Fibroblast of the aortic adventitia (primary cell): Measurements from ENCODE around the gene CPSF2. TPM values are rescaled to one million over a fixed set of nuclear protein-coding genes. Genes with fewer than 3 reads are reported as not detected.
A peak's percentile ranks its signal among the peaks of the same experiment; 100 is the strongest.

Experiments
- DNase-seq: peaks from one replicate; pipeline ENCODE4 v3.0.0-alpha.2; 2010; ENCODE audit warnings: low read depth
- H3K4me3 ChIP-seq: 2 replicates; pipeline ENCODE4 v1.5.1; 2011; ENCODE audit warnings: low read depth, mild to moderate bottlenecking, control low read depth, low read length, moderate library complexity
- total RNA-seq: library from RNA; depleted of rRNA; stranded (reverse); fragments of >200 nt; gene quantifications from 2 replicates; pipeline ENCODE4 v1.2.3, GENCODE V29; 2012; ENCODE audit warnings: low replicate concordance
- TF ChIP-seq, protein P1 (sequence below): IDR thresholded peaks from 2 replicates; pipeline ENCODE4 v1.5.1; 2011; ENCODE audit warnings: mild to moderate bottlenecking, low read length, control low read depth, inconsistent platforms; ENCODE audit not compliant: insufficient read depth

The CPSF2 gene
- total RNA-seq = 58.1 and 58.3 TPM in 2 replicates

GRCh38 chr14:92121670-92122350, at the start of gene CPSF2, which contains the start of gene NDUFB1:
Gene CPSF2, plus strand, starts transcription at chr14:92121969. Its CDS starts 9,016 bp downstream, at chr14:92130985.
Gene NDUFB1, minus strand, starts transcription at chr14:92121706. Its CDS starts 4,069 bp downstream, at chr14:92117637.
- TF ChIP-seq, protein P1, sequence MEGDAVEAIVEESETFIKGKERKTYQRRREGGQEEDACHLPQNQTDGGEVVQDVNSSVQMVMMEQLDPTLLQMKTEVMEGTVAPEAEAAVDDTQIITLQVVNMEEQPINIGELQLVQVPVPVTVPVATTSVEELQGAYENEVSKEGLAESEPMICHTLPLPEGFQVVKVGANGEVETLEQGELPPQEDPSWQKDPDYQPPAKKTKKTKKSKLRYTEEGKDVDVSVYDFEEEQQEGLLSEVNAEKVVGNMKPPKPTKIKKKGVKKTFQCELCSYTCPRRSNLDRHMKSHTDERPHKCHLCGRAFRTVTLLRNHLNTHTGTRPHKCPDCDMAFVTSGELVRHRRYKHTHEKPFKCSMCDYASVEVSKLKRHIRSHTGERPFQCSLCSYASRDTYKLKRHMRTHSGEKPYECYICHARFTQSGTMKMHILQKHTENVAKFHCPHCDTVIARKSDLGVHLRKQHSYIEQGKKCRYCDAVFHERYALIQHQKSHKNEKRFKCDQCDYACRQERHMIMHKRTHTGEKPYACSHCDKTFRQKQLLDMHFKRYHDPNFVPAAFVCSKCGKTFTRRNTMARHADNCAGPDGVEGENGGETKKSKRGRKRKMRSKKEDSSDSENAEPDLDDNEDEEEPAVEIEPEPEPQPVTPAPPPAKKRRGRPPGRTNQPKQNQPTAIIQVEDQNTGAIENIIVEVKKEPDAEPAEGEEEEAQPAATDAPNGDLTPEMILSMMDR = no peak
- peak; percentile 77 for DNase-seq
- H3K4me3 ChIP-seq = peak within 1 kb of the TSS; percentile 95

GRCh38 chr14:92074555-92074954, 47.2 kb upstream of the CPSF2 start:
- no peak overlapping the region for H3K4me3 ChIP-seq
- peak; percentile 5 for DNase-seq
- TF ChIP-seq, protein P1 = no peak

DNA sequence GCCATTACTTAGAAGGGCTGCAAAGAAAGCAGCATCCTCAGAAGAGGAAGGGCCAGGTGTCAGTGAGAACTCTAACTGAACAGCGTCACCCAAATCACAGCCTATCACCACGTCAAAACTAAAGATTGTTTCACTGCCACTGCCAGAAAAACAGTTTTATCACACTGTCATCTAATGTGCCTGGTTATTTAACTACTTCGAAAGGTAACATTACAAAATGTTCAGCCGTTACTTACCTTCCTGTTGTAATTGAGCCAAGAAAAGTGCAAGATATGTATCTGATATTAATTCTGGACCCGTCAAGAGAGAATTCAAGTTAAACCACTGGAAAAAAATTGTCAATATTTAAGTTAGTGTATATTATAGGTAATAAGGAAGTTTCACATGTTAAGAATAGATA, 33.3 kb upstream of the CPSF2 start:
- TF ChIP-seq, protein P1 = no peak
- no peak overlapping the region for H3K4me3 ChIP-seq
- DNase-seq = no peak

DNA sequence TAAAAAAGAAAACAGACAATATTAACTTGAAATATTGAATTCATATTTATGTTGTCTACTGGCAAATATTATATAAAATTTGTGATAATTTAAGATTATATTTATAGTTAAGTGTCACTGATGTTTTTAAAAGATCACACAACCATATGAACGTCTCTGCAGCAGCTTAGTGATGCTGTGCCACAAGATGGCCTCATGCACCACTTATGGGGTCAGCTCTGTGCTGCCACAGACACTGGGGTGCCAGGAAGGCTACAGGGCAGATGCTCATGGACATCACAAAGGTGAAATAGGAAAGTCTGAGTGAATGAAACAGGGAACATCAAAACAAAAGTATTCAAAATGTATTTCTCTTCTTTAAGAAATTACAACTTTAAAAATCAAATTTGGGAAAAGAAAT, 28.4 kb upstream of the CPSF2 start:
- no peak for DNase-seq
- TF ChIP-seq, protein P1 = no peak
- H3K4me3 ChIP-seq = no peak overlapping the region

- H3K4me3 ChIP-seq = no peak overlapping the region
- DNase-seq = no peak
- TF ChIP-seq, protein P1 = no peak
Observed at GRCh38 chr14:92099802-92100201, 22.0 kb upstream of the CPSF2 start.

- no peak overlapping the region for H3K4me3 ChIP-seq
- TF ChIP-seq, protein P1 = no peak
- DNase-seq = no peak
Observed at GRCh38 chr14:92103363-92103989, 18.3 kb upstream of the CPSF2 start.
